Activated CD4-positive, alpha-beta T cell treated with anti-CD3 and anti-CD28 coated beads for 4 hours (primary cell): ENCODE measurements around the gene MUC12.
"Not testable (repeated sequence)": the region's sequence is repeated elsewhere in the genome, so short reads cannot be mapped to it uniquely, and the experiment has no call there.

Experiments used
- DNase-seq, 2 donors: peaks; one replicate each; pipeline ENCODE4 v3.0.0-alpha.2; 2020

The MUC12 gene

DNA sequence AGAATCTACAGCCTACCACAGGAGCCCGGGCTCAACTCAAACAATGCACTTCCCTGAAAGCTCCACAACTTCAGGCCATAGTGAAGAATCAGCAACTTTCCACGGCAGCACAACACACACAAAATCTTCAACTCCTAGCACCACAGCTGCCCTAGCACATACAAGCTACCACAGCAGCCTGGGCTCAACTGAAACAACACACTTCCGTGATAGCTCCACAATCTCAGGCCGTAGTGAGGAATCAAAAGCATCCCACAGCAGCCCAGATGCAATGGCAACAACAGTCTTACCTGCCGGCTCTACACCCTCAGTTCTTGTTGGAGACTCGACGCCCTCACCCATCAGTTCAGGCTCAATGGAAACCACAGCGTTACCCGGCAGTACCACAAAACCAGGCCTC is 22.3 kb downstream of the MUC12 start:
- DNase-seq, result no peak

- DNase-seq, result not testable (repeated sequence)
Measured at GRCh38 chr7:100992280-100992679, 22.9 kb downstream of the MUC12 start.

- DNase-seq, result not testable (repeated sequence)
Measured at GRCh38 chr7:100994671-100995070, 25.3 kb downstream of the MUC12 start.

DNA sequence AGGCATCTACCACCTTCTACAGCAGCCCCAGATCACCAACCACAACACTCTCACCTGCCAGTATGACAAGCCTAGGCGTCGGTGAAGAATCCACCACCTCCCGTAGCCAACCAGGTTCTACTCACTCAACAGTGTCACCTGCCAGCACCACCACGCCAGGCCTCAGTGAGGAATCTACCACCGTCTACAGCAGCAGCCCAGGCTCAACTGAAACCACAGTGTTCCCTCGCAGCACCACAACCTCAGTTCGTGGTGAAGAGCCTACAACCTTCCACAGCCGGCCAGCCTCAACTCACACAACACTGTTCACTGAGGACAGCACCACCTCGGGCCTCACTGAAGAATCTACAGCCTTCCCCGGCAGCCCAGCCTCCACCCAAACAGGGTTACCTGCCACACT is 29.2 kb downstream of the MUC12 start:
- not testable (repeated sequence) for DNase-seq

DNA sequence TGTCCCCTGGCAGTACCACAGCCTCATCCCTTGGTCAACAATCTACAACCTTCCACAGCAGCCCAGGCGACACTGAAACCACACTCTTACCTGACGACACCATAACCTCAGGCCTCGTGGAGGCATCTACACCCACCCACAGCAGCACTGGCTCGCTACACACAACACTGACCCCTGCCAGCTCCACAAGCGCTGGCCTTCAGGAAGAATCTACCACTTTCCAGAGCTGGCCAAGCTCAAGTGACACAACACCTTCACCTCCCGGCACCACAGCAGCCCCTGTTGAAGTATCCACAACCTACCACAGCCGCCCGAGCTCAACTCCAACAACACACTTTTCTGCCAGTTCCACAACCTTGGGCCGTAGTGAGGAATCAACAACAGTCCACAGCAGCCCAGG is 30.0 kb downstream of the MUC12 start:
- not testable (repeated sequence) for DNase-seq

DNA sequence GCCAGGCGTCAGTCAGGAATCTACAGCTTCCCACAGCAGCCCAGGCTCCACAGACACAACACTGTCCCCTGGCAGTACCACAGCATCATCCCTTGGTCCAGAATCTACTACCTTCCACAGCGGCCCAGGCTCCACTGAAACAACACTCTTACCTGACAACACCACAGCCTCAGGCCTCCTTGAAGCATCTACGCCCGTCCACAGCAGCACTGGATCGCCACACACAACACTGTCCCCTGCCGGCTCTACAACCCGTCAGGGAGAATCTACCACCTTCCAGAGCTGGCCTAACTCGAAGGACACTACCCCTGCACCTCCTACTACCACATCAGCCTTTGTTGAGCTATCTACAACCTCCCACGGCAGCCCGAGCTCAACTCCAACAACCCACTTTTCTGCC is 30.7 kb downstream of the MUC12 start:
- DNase-seq, result not testable (repeated sequence)

GRCh38 chr7:101002333-101002732 is 33.0 kb downstream of the MUC12 start:
- DNase-seq, result not testable (repeated sequence)

- not testable (repeated sequence) for DNase-seq
Measured at GRCh38 chr7:101007361-101007760, 38.0 kb downstream of the MUC12 start.

GRCh38 chr7:101009629-101010028 is 40.3 kb downstream of the MUC12 start:
- DNase-seq, result no peak

- DNase-seq, result no peak
Measured at GRCh38 chr7:101012931-101013330, 43.6 kb downstream of the MUC12 start.

- no peak for DNase-seq
Measured at GRCh38 chr7:101015626-101016025, 46.3 kb downstream of the MUC12 start.

DNA sequence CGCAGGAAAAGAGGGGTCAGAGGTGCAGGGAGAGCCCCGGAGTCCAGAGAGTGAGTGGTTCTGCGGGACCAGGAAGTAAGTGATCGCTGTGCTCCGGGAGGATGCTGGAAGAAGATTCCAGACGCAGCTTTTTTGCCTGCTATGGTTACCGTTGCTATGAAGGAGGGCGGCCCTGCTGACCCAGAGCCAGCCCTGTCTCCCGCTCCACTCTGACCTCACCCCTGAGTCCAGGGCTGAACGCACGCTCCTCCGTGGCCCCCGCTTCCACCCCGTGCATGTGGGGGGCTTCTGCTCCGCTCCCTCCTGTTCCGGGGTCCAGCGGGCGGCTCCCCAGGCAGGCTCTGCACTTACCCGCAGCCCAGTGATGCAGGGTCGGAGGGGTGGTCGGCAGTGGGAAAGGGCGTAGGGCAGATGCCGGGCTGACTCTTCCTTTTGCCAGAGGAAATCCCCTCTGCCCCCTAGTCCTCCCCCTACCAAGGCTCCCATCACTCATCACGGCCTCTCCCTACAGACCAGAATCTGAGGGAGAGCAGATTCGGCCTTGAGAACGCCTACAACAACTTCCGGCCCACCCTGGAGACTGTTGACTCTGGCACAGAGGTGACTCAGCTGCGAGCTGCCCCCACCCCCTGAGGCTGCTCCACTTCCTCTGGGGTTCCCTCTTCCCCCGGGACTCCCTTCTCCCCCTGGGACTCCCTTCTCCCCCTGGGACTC is 47.9 kb downstream of the MUC12 start:
- peak; percentile 54 to 73 for DNase-seq

DNA sequence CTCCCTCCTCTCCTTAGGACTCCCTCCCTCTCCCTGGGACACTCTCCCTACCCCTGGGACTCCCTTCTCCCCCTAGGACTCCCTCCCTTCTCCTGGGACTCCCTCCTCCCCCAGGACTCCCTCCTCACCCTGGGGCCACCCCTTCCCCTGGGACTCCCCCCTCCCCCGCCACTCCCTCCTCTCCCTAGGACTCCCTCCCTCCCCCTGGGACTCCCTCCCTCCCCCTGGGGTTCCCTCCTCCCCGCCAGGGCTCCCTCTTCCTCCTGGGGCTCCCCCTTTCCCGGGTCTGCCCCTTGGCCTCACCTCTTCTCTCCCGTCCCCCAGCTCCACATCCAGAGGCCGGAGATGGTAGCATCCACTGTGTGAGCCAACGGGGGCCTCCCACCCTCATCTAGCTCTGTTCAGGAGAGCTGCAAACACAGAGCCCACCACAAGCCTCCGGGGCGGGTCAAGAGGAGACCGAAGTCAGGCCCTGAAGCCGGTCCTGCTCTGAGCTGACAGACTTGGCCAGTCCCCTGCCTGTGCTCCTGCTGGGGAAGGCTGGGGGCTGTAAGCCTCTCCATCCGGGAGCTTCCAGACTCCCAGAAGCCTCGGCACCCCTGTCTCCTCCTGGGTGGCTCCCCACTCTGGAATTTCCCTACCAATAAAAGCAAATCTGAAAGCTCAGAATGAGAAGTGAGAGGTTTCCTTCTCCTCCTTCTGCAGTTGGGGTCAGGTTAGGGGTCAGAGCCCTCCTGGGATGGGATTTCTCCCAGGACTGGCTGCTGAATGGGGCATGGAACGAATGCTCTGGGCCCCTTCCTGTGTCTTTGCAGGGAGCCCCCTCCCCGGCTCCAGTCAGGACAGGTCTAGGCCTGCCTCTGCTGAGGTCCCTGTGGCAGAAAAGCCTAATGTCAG is 49.2 kb downstream of the MUC12 start:
- DNase-seq, result no peak

DNA sequence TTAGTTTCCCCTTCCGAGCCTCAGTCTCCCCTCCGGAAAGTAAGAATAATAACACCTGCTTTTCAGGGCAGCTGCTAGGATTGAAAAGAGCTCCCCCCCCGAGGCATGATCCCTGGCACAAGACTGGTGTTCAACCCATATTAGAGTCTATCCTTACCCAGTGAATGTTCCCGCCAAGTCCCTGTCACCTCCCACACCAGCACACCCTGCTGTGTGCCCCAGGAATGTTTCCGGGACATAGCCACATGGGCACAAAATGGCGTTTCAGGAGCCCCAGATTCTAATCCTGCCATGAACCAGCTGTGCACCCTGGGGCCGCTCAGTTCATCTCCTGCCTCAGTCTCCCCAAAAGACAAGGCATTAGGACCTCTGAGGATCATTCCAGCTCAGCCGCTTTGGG is 51.1 kb downstream of the MUC12 start:
- no peak for DNase-seq

DNA sequence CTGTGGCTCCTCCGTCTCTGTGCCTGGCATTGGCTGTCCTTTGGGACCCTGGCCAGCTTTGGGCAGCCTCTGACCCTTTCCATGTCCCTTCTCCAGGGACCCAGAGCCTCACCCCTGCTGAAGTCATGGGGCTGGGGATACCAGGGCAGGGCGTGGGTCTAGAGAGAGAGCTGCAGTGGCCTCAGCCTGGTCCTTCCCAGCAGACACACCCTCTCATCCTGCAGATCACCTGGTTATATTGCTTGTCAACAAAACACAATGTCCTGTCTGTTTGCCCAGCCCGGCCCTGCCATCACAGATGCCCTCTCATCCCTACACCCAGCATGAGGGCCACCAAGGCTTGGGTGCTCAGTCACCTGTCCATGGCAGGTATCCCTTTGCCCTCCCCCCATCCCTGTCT is 52.3 kb downstream of the MUC12 start:
- DNase-seq, result no peak

GRCh38 chr7:101023839-101024238 is 54.5 kb downstream of the MUC12 start:
- DNase-seq, result no peak

GRCh38 chr7:101031082-101031481 is 61.7 kb downstream of the MUC12 start:
- no peak for DNase-seq

DNA sequence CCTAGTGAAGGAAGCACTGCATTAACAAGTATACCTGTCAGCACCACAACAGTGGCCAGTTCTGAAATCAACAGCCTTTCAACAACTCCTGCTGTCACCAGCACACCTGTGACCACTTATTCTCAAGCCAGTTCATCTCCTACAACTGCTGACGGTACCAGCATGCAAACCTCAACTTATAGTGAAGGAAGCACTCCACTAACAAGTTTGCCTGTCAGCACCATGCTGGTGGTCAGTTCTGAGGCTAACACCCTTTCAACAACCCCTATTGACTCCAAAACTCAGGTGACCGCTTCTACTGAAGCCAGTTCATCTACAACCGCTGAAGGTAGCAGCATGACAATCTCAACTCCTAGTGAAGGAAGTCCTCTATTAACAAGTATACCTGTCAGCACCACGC is 66.6 kb downstream of the MUC12 start:
- no peak for DNase-seq

GRCh38 chr7:101041283-101041682 is 71.9 kb downstream of the MUC12 start:
- not testable (repeated sequence) for DNase-seq

GRCh38 chr7:101058355-101058754 is 89.0 kb downstream of the MUC12 start:
- peak; percentile 17 to 33 for DNase-seq

- DNase-seq, result no peak
Measured at GRCh38 chr7:101059620-101059942, 90.2 kb downstream of the MUC12 start.

DNA sequence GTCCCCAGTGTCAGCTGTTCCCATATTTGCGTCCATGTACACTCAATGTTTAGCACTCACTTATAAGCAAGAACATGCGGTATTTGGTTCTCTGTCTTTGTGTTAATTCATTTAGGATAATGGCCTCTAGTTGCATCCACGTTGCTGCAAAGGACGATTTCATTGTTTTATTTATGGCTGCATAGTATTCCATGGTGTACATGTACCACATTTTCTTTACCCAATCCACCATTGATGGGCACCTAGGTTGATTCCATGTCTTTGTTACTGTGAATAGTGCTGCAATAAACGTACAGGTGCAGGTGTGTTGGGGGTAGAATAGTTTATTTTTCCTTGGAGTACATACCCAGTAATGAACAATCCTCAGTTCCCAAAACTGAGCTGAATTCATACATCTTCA is 91.6 kb downstream of the MUC12 start:
- DNase-seq, result no peak

- not testable (repeated sequence) for DNase-seq
Measured at GRCh38 chr7:101064176-101064550, 94.8 kb downstream of the MUC12 start.

DNA sequence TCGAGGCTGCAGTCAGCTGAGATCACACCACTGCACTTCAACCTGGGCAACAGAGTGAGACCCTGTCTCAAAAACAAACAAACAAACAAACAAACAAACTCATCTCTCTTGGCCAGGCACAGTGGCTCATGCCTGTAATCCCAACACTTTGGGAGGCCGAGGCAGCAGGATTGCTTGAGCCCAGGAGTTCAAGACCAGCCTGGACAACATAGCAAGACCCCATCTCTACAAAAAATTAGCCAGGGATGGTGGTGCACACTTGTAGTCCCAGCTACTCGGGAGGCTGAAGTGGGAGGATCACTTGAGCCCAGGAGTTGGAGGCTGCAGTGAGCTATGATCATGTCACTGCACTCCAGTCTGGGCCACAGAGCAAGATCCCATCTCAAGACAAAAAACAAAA is 95.8 kb downstream of the MUC12 start:
- not testable (repeated sequence) for DNase-seq
